ENCODE results near the gene MYO1F.
"Not testable (repeated sequence)": the region's sequence is repeated elsewhere in the genome, so short reads cannot be mapped to it uniquely, and the experiment has no call there.

GRCh38 chr19:8622886-8623285 lies 45.6 kb upstream of the MYO1F start:
- TF ChIP-seq REST (IDR thresholded peaks at IDR 0.05; ENCODE audit: insufficient replicate concordance, low read depth); CTCF (IDR thresholded peaks at IDR 0.05; ENCODE audit: insufficient read depth, low read length); POLR2AphosphoS5 (IDR thresholded peaks at IDR 0.05; ENCODE audit: low read depth); SPI1 (IDR thresholded peaks at IDR 0.05; ENCODE audit: borderline replicate concordance, low read depth): not testable (repeated sequence)
